Panc1 (cell line): Measurements from ENCODE around the gene ABHD14A. TPM values are rescaled to one million over a fixed set of nuclear protein-coding genes. Genes with fewer than 3 reads are reported as not detected.

Experiments
- ATAC-seq: fragments of 200-7000 bp; cut with Tn5 transposase; 2 replicates; pipeline ENCODE4 v1.9.1; 2020; ENCODE audit warnings: mild to moderate bottlenecking, moderate library complexity
- BruUV-seq: library from RNA; stranded (reverse); fragments of 400-500 nt; replicated peaks from 2 replicates; lab custom pipeline; 2021; lab: Mats Ljungman, UMichigan
- CTCF ChIA-PET: fragments of 300-600 bp; sonication (Branson Sonifier 250); formaldehyde crosslinking; loops from one replicate; lab custom pipeline; 2022; ENCODE audit warnings: antibody characterized with exemption; lab: Charles Lee
- POLR2A ChIA-PET: fragments of 300-600 bp; sonication (Branson Sonifier 250); formaldehyde crosslinking; loops from one replicate; lab custom pipeline; 2022; ENCODE audit warnings: antibody characterized with exemption; lab: Charles Lee
- DNase-seq: peaks from one replicate; pipeline ENCODE4 v3.0.0-alpha.2; 2010; ENCODE audit warnings: low read depth, low spot score
- H3K27ac ChIP-seq: 2 replicates; pipeline ENCODE4 v1.5.1; 2011; ENCODE audit warnings: mild to moderate bottlenecking, low read length, inconsistent platforms
- H3K27me3 ChIP-seq: fragments of 200-500 bp; sonication (Bioruptor generic); 2 replicates; pipeline ENCODE4 v1.6.0; 2014; ENCODE audit warnings: low read length, inconsistent platforms; ENCODE audit not compliant: control insufficient read depth, insufficient read depth
- H3K36me3 ChIP-seq: fragments of 200-500 bp; sonication (Bioruptor generic); 2 replicates; pipeline ENCODE4 v1.5.1; 2014; ENCODE audit warnings: inconsistent platforms, mild to moderate bottlenecking, low read length, moderate library complexity; ENCODE audit not compliant: control insufficient read depth, insufficient read depth
- H3K4me1 ChIP-seq: 2 replicates; pipeline ENCODE4 v1.5.1; 2011; ENCODE audit warnings: inconsistent platforms, mild to moderate bottlenecking, low read length, moderate library complexity; ENCODE audit not compliant: control insufficient read depth, insufficient read depth
- H3K4me3 ChIP-seq, 2 experiments: 2 replicates each; pipeline ENCODE4 v1.5.1; 2011 to 2012; ENCODE audit warnings: low read depth in 2 of 2, low read length in 2 of 2, mild to moderate bottlenecking in 2 of 2, inconsistent platforms in 1 of 2, moderate library complexity in 1 of 2
- H3K9me3 ChIP-seq: fragments of 200-500 bp; sonication (Bioruptor generic); 2 replicates; pipeline ENCODE4 v1.5.1; 2014; ENCODE audit warnings: low read depth, mild to moderate bottlenecking, inconsistent platforms, low read length, moderate library complexity; ENCODE audit not compliant: control insufficient read depth, insufficient read depth
- POLR2AphosphoS5 ChIP-seq: IDR thresholded peaks from 2 replicates; pipeline ENCODE4 v1.6.1; 2012; ENCODE audit warnings: mild to moderate bottlenecking, low read depth, low read length, moderate library complexity
- SIN3A ChIP-seq: IDR thresholded peaks from 2 replicates; pipeline ENCODE4 v1.6.1; 2012; ENCODE audit warnings: low read depth, mild to moderate bottlenecking, low read length, moderate library complexity, borderline replicate concordance; ENCODE audit not compliant: insufficient read depth
- TCF7L2 ChIP-seq: IDR thresholded peaks from 2 replicates; pipeline ENCODE4 v1.6.1; 2011; ENCODE audit warnings: mild to moderate bottlenecking, low read depth, low read length, inconsistent platforms
- in situ Hi-C: cut with HindIII; loops from 2 replicates; pipeline ENCODE4 v1.10.0; 2016; ENCODE audit warnings: low sequenced_read_pairs, low pct_unique_long_range_greater_than_20kb
- intact Hi-C: fragments of 100-400 bp; cut with micrococcal nuclease; formaldehyde crosslinking; loops from one replicate; pipeline ENCODE4 v1.10.0; 2022; ENCODE audit not compliant: unreplicated experiment
- total RNA-seq: library from RNA; stranded (reverse); gene quantifications from one replicate; pipeline ENCODE4 v1.2.1, GENCODE V29; 2021; ENCODE audit not compliant: unreplicated experiment
- TF ChIP-seq, protein P1 (sequence below): fragments of 450-650 bp; IDR thresholded peaks from 2 replicates; pipeline ENCODE4 v1.5.1; 2017; ENCODE audit warnings: mild to moderate bottlenecking
- TF ChIP-seq, protein P2 (sequence below), 2 experiments: IDR thresholded peaks; 2 replicates each; pipeline ENCODE4 v1.6.1; 2011 to 2012; ENCODE audit warnings: low read depth in 2 of 2, control low read depth in 1 of 2, low read length in 1 of 2, mild to moderate bottlenecking in 1 of 2, moderate library complexity in 1 of 2; ENCODE audit not compliant: insufficient read depth in 1 of 2

The ABHD14A gene
- total RNA-seq, 1 experiment from 2014 or later = 11.3 TPM

DNA sequence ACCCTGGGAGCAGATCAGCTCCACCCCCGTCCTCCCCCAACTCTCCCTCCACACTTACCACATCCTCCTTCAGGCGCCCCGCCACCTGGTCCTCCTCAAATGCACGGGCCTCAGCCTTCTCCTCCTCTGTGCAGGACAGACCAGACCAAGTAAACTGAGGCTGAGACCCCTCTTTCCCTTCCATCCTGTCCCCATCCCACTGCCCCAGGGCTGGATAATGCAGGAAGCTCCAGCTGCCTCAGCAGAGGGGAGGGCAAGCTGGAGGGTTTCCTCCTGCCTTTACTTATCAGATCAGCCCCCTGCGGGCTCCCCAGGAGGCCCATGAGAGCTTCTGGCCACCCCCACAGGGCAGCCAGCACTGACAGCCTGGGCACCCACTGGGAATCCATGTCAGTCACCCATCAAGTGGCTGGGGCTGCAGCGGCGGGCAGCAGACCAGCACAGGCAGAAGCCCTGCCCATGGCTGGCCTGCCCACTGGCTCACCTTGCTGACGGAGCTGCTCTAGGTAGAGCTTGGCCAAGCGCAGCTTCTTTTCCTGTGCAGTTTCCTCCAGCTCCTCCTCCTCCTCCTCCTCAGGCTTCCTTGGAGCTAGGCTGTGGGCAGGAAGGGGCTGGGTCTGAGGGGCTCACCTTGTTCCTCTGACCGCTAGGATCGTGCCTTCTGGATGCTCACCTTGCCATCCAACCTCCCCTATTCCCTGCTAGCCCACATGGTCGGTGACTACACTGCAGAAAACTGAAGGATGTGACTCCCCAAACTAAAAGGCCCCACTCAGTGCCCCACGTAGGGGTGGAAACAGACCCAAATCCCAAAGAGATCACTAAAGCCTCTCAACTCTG lies 37.0 kb upstream of the ABHD14A start:
- POLR2A ChIA-PET = interaction anchor here (0.6 kb wide), 1 partner anchor 12 kb away, joined by 3 read pairs; no protein-coding TSS in a partner anchor
- Histone ChIP-seq H3K27ac (no peak overlapping the region), H3K4me1 (peaks cover 5% of the 10 kb centered on the region; the same call in 1 of the 2 replicates), H3K4me3 (no peak overlapping the region), H3K27me3 (no peaks in the 10 kb centered on the region), H3K36me3 (no peaks in the 10 kb centered on the region; the same call in 1 of the 2 replicates), H3K9me3 (no peaks in the 10 kb centered on the region)
- no peak for ATAC-seq
- intact Hi-C loops = no loop called here
- in situ Hi-C loops = no loop called here
- CTCF ChIA-PET = interaction anchor here (0.6 kb wide), 1 partner anchor 1616 kb away, joined by 3 read pairs; no protein-coding TSS in a partner anchor
- no TSS peak for BruUV-seq
- TF ChIP-seq, protein P1, sequence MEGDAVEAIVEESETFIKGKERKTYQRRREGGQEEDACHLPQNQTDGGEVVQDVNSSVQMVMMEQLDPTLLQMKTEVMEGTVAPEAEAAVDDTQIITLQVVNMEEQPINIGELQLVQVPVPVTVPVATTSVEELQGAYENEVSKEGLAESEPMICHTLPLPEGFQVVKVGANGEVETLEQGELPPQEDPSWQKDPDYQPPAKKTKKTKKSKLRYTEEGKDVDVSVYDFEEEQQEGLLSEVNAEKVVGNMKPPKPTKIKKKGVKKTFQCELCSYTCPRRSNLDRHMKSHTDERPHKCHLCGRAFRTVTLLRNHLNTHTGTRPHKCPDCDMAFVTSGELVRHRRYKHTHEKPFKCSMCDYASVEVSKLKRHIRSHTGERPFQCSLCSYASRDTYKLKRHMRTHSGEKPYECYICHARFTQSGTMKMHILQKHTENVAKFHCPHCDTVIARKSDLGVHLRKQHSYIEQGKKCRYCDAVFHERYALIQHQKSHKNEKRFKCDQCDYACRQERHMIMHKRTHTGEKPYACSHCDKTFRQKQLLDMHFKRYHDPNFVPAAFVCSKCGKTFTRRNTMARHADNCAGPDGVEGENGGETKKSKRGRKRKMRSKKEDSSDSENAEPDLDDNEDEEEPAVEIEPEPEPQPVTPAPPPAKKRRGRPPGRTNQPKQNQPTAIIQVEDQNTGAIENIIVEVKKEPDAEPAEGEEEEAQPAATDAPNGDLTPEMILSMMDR = no peak
- TF ChIP-seq, protein P2, sequence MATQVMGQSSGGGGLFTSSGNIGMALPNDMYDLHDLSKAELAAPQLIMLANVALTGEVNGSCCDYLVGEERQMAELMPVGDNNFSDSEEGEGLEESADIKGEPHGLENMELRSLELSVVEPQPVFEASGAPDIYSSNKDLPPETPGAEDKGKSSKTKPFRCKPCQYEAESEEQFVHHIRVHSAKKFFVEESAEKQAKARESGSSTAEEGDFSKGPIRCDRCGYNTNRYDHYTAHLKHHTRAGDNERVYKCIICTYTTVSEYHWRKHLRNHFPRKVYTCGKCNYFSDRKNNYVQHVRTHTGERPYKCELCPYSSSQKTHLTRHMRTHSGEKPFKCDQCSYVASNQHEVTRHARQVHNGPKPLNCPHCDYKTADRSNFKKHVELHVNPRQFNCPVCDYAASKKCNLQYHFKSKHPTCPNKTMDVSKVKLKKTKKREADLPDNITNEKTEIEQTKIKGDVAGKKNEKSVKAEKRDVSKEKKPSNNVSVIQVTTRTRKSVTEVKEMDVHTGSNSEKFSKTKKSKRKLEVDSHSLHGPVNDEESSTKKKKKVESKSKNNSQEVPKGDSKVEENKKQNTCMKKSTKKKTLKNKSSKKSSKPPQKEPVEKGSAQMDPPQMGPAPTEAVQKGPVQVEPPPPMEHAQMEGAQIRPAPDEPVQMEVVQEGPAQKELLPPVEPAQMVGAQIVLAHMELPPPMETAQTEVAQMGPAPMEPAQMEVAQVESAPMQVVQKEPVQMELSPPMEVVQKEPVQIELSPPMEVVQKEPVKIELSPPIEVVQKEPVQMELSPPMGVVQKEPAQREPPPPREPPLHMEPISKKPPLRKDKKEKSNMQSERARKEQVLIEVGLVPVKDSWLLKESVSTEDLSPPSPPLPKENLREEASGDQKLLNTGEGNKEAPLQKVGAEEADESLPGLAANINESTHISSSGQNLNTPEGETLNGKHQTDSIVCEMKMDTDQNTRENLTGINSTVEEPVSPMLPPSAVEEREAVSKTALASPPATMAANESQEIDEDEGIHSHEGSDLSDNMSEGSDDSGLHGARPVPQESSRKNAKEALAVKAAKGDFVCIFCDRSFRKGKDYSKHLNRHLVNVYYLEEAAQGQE (IDR thresholded peaks at IDR 0.05; ENCODE audit: insufficient read depth in 1 of 2, low read depth in 2 of 2, low read length in 1 of 2) = no peak
- TF ChIP-seq TCF7L2 = no peak
- no peak for TF ChIP-seq SIN3A
- TF ChIP-seq POLR2AphosphoS5 = no peak
- no peak for DNase-seq

DNA sequence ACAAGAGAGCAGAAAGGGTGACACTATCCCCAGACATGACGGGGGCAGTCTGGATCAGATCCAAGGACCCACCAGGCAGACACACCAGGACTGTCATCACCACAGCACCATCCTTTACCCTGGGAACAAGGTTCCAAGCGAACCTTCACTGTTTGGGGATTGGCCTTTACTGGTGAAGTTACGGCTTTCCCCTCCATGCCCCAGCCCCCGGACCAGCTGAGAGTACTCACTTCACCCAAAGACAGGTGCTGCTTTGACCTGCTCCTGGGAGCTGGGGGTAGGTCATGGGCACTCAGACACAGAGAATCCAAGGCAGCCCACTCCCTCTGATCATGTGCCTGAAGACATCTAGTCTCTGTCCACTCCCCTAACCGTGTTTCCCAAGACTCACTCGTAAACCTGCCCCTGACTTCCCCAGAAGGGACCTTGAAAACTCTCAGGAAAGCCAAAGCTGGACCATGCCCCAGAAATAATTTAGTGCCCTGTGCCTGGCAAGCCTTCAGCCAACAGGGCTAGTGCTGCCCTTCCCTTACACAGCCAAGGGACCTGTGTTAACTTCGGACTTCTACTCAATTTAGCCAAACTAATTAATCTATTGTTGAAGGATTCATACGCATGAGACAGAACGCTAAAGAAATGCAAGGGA lies 36.0 kb upstream of the ABHD14A start:
- intact Hi-C loops (no loop called here), in situ Hi-C loops (no loop called here)
- Histone ChIP-seq H3K36me3 (no peaks in the 10 kb centered on the region; the same call in 1 of the 2 replicates), H3K4me1 (peaks cover 7% of the 10 kb centered on the region; the same call in 1 of the 2 replicates), H3K4me3 (no peak overlapping the region), H3K27me3 (no peaks in the 10 kb centered on the region), H3K27ac (no peak overlapping the region), H3K9me3 (no peaks in the 10 kb centered on the region)
- no TSS peak for BruUV-seq
- ChIA-PET CTCF (no interaction called here), POLR2A (no interaction called here)
- TF ChIP-seq TCF7L2 (no peak), SIN3A (no peak), POLR2AphosphoS5 (no peak)
- TF ChIP-seq, protein P2 (IDR thresholded peaks at IDR 0.05; ENCODE audit: insufficient read depth in 1 of 2, low read depth in 2 of 2, low read length in 1 of 2) = no peak
- TF ChIP-seq, protein P1 = no peak
- ATAC-seq = no peak
- DNase-seq = no peak
